Left kidney (tissue), 8 donors: Measurements from ENCODE around the gene SLC6A13. TPM values are rescaled to one million over a fixed set of nuclear protein-coding genes. Genes with fewer than 3 reads are reported as not detected.
"Not testable (repeated sequence)": the region's sequence is repeated elsewhere in the genome, so short reads cannot be mapped to it uniquely, and the experiment has no call there.

ENCODE experiments used
- DNase-seq: peaks from one replicate; pipeline ENCODE4 v3.0.0-alpha.2; 2013
- long read RNA-seq, 8 donors: transcript quantifications; one replicate each; lab custom pipeline, GENCODE V29; 2026
- polyA plus RNA-seq: library from polyadenylated mRNA; unstranded; fragments of 120-200 nt; gene quantifications from one replicate; pipeline ENCODE4 v1.2.1, GENCODE V29; 2013; ENCODE audit not compliant: insufficient read length

SLC6A13 gene
- polyA plus RNA-seq: 48.9 TPM
- long read RNA-seq, donor 1, transcript SLC6A13-202 (2 exons, 1,101 nt): major isoform, 8 of 8 reads
- long read RNA-seq, donor 1, partial matches to known transcripts: 0 of 8 reads
- long read RNA-seq, donor 1, other reads (novel, unspliced or antisense): 0 of 8 reads
- long read RNA-seq, donor 2, transcript SLC6A13-202 (2 exons, 1,101 nt): major isoform, 8 of 12 reads
- long read RNA-seq, donor 2, partial matches to known transcripts: 0 of 12 reads
- long read RNA-seq, donor 2, other reads (novel, unspliced or antisense): 0 of 12 reads
- long read RNA-seq, donor 3, partial matches to known transcripts: 0 of 4 reads
- long read RNA-seq, donor 3, other reads (novel, unspliced or antisense): 0 of 4 reads
- long read RNA-seq, donor 4: 0 reads
- long read RNA-seq, donor 5, transcript SLC6A13-202 (2 exons, 1,101 nt): major isoform, 22 of 25 reads
- long read RNA-seq, donor 5, partial matches to known transcripts: 0 of 25 reads
- long read RNA-seq, donor 5, other reads (novel, unspliced or antisense): 0 of 25 reads
- long read RNA-seq, donor 6, transcript SLC6A13-202 (2 exons, 1,101 nt): major isoform, 5 of 10 reads
- long read RNA-seq, donor 6, partial matches to known transcripts: 5 of 10 reads
- long read RNA-seq, donor 6, other reads (novel, unspliced or antisense): 0 of 10 reads
- long read RNA-seq, donor 7, transcript SLC6A13-202 (2 exons, 1,101 nt): major isoform, 17 of 32 reads
- long read RNA-seq, donor 7, partial matches to known transcripts: 11 of 32 reads
- long read RNA-seq, donor 7, other reads (novel, unspliced or antisense): 0 of 32 reads
- long read RNA-seq, donor 8, transcript SLC6A13-202 (2 exons, 1,101 nt): major isoform, 8 of 12 reads
- long read RNA-seq, donor 8, partial matches to known transcripts: 0 of 12 reads
- long read RNA-seq, donor 8, other reads (novel, unspliced or antisense): 0 of 12 reads

- DNase-seq: peak; percentile 85
These were observed at the start of gene SLC6A13 for GRCh38 chr12:262817-263216. Gene SLC6A13 (minus strand): TSS chr12:262836. CDS start chr12:260052, 2,784 bp downstream.

DNA sequence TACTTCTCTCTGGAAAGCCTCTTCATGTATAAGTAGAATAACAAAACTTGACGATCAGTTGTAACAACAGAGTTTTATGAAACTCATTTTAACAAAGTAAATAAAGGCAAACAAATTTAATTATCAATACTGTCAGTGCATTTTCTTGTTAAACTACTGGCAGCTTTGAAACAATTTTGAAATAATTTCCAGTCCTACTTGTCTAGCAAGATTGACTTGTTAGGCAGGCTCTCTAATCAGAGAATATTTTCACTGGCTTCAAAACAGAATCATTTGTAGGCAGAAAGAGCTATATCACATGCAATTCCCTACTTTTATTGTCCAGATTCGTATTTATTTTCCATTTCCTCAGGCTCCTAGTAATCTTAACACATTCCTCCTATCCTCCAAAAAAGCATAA lies 45.9 kb upstream of the SLC6A13 start:
- DNase-seq: peak; percentile 3

GRCh38 chr12:307406-307805 lies 44.8 kb upstream of the SLC6A13 start:
- DNase-seq: no peak

DNA sequence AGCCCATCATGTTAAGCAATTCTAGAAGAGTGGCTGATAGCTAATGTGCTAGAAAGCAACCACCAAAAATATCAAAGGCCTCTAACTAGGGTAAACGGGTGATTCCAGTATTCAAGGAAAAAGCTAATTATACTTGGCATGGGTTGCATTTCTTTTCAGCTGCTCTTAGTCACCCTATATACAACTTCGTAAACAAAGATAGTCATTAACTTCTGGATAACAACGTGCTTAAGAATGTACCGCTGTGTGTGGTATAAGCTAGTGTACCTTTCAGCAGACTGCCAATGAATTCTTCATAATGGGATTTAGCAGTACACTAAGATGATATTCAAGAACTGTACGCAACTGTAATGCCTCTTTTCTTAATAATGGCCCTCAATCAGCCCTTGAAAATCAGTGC lies 42.2 kb upstream of the SLC6A13 start:
- no peak for DNase-seq

DNA sequence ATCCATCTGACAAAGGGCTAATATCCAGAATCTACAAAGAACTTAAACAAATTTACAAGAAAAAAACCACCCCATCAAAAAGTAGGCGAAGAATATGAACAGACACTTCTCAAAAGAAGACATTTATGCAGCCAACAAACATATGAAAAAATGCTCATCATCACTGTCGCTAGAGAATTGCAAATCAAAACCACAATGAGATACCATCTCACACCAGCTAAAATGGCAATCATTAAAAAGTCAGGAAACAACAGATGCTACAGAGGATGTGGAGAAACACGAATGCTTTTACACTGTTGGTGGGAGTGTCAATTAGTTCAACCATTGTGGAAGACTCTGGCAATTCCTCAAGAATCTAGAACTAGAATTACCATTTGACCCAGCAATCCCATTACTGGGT lies 40.1 kb upstream of the SLC6A13 start:
- DNase-seq: not testable (repeated sequence)

GRCh38 chr12:300166-300565 lies 37.5 kb upstream of the SLC6A13 start:
- DNase-seq: not testable (repeated sequence)

- not testable (repeated sequence) for DNase-seq
These were observed 36.9 kb upstream of the SLC6A13 start for GRCh38 chr12:299511-299910.

DNA sequence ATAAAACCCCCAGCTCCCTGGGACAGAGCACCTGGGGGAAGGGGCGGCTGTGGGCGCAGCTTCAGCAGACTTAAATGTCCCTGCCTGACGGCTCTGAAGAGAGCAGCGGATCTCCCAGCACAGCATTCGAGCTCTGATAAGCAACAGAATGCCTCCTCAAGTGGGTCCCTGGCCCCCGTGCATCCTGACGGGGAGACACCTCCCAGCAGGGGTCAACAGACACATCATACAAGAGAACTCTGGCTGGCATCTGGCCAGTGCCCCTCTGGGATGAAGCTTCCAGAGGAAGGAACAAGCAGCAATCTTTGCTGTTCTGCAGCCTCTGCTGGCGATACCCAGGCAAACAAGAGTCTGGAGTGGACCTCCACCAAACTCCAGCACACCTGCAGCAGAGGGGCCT lies 35.4 kb upstream of the SLC6A13 start:
- not testable (repeated sequence) for DNase-seq

- DNase-seq: no peak
These were observed 32.5 kb upstream of the SLC6A13 start for GRCh38 chr12:295132-295531.

DNA sequence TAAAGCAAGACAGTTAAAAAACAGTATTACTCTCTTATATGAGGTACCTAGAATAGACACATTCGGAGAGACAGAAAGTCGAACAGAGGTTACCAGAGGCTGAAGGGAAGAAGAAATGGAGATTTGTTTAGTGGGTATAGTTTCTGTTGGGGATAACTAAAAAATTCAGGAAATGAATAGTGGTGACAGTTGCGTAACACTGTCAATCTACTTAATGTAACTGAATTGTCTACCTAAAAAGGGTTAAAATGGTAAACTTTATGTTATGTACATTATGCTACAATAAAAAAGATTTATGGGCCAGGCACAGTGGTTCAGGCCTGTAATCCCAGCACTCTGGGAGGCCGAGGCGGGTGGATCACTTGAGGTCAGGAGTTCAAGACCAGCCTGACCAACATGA lies 30.6 kb upstream of the SLC6A13 start:
- no peak for DNase-seq

DNA sequence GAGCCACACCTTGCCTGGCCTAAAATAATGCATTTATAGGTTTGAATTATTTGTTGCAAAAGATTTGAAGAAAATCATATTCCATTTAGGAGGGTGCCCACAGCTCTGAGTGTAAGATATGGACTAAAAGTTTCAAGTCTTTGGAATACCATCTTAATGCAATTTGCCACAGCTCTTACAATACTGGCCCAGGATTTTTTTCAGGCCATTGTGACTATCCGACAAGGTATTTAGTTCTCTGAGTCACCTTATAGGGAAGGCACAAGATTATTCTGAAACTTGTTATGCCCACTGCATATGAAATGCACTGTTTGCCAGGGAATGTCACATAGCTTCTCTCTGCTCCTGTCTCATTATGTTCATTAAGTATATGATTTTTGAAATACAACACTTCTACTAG lies 29.6 kb upstream of the SLC6A13 start:
- DNase-seq: no peak

DNA sequence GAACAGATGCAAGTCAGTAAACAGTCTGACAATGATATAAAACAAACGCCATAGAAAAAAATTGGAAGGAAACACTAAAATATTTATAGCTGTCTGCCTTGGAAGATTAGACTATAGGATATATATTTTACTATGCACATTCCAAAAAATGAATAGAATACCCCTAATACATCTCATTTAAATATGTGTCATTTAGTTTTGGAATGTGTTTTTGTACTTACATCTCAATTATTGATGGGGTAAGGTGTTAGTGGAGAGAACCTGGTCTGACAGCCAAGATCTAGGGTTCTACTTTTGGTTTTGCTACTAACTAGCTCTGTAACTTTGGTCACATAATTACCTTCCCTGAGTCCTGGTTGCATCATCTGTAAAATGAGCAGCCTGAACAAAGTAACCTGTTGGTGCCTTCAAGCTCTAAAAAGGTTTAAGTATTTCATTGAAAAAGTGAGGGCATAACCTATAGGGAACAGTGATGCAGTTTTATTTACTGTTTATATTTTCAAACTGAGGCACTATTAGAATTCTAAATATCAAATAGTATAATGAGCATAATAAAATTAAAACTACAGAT lies 28.6 kb upstream of the SLC6A13 start:
- DNase-seq: no peak

GRCh38 chr12:288687-289086 lies 26.1 kb upstream of the SLC6A13 start:
- no peak for DNase-seq

- no peak for DNase-seq
These were observed 24.1 kb upstream of the SLC6A13 start for GRCh38 chr12:286531-287300.

- no peak for DNase-seq
These were observed 15.4 kb upstream of the SLC6A13 start for GRCh38 chr12:278046-278445.

- no peak for DNase-seq
These were observed 13.2 kb upstream of the SLC6A13 start for GRCh38 chr12:275812-276211.

GRCh38 chr12:273382-273781 lies 10.7 kb upstream of the SLC6A13 start:
- DNase-seq: no peak

- DNase-seq: no peak
These were observed 10.3 kb upstream of the SLC6A13 start for GRCh38 chr12:272942-273341.

DNA sequence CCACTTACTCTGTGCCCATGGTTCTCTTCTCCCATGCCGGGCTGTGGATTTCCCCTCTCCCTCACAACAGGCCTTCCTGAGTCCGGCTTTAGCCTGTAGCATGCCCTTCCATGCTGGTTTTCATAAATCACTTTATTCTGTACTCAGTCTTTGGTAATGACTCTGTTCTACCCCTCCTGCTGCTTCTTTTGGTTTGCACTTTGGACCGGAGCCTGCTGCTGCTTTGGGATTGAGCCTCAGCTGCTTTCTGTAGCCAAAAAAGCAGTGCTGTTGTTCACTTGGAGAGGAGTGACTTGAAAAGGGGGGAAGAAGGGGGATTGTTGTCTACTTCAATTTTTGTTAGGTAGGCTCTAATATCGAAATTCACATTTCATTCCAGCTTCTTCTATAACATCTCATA lies 8.5 kb upstream of the SLC6A13 start:
- no peak for DNase-seq

GRCh38 chr12:269191-269590 lies 6.6 kb upstream of the SLC6A13 start:
- DNase-seq: no peak

- no peak for DNase-seq
These were observed 5.8 kb upstream of the SLC6A13 start for GRCh38 chr12:268483-268840.
